Activated gamma-delta T cell (primary cell): ENCODE measurements around the gene RAPGEF1.
"Not testable (repeated sequence)": the region's sequence is repeated elsewhere in the genome, so short reads cannot be mapped to it uniquely, and the experiment has no call there.

Source experiments
- DNase-seq: peaks from one replicate; lab custom pipeline; 2025; lab: John Stamatoyannopoulos, UW

The RAPGEF1 gene

GRCh38 chr9:131562032-131562959 lies 177.6 kb downstream of the RAPGEF1 start:
- DNase-seq = no peak

DNA sequence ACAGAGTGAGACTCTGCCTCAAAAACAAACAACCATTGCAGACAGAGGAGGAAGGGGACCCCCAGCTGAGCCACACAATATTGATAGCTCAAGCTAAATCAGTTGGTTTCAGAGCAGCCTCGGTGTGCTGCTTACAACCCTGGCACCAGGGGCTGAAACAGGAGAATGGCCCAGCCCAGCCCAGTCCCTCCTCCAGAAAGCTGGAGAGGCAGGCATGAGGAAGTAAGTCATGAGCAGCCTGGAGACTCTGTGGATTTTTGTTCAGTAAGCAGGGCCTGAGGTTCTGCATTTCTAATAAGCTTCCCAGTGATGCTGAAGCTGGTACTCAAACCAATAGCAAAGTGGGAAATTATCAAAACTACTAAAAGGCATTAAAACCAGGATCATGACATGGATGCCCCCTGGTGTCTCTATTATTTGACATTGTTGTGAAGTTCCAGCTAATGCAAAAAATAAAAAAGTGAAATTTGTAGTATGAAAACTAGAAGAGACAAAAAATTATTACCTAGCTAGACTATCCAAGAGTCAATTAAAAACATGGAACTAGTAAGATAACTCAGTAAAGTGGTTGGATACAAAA lies 180.4 kb downstream of the RAPGEF1 start:
- DNase-seq = no peak

- no peak for DNase-seq
Measured at GRCh38 chr9:131557855-131558548, 181.9 kb downstream of the RAPGEF1 start.

DNA sequence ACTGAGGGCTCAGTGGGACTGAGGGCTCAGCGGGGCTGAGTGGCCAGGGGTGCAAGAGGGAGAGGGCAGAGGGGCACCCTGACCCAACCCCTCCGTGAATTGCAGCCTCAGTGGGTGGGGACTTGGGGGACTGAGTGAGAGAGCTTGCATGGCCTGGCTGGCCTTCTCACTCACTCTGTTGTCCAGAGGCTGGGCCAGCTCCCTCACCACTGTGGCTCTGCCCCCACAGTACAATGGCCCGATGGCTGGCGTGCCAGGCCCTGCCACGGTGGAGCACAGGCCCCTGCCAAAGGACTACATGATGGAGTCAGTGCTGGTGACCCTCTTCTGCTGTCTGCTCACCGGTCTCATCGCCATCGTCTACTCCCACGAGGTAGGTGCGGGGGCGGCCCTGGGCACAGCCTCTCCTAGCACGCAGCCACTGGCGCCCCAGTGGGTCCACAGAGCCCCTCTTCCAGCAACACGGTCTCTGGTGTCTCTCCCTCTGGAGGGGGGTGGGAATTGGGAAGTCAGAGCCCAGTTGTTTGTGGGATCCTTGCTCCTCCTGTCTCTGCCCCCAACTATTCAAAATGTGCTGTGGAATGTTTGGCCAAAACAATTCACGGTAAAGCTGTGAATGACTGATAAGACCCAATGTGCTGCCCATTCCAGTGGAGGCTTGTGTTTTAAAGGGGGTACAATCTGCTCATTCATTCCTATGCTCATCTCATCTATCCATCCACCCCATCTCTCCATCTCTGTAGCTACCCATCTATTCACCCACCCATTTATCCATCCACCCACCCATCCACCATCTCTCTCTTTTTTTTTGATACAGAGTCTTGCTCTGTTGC lies 183.8 kb downstream of the RAPGEF1 start:
- no peak for DNase-seq

DNA sequence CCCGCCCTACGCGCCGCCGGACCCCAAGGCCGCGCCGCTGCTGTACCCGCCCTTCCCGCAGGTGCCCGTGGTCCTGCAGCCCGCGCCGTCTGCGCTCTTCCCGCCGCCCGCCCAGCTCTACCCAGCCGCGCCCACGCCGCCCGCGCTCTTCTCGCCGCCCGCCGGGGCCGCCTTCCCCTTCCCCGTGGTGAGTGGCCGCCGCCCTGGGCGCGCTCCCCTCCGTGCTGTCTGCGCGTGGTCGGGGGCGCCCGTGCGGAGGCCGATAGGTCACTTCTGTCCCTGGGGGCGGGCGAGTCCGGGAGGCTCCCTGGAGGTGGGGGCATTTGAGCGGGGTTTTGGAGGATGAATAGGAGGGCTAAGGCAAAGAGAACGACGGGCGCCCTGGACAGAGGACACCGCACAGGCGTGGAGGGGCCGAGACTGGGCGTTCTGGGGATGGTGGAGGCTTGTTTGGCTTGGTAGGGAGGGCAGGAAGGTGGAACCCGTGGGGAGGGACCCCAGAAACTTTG lies 185.0 kb downstream of the RAPGEF1 start:
- no peak for DNase-seq

- DNase-seq = no peak
Measured at GRCh38 chr9:131554087-131554842, 185.6 kb downstream of the RAPGEF1 start.

- DNase-seq = no peak
Measured at GRCh38 chr9:131552030-131552429, 187.8 kb downstream of the RAPGEF1 start.

GRCh38 chr9:131550465-131550864 lies 189.4 kb downstream of the RAPGEF1 start:
- DNase-seq = not testable (repeated sequence)

DNA sequence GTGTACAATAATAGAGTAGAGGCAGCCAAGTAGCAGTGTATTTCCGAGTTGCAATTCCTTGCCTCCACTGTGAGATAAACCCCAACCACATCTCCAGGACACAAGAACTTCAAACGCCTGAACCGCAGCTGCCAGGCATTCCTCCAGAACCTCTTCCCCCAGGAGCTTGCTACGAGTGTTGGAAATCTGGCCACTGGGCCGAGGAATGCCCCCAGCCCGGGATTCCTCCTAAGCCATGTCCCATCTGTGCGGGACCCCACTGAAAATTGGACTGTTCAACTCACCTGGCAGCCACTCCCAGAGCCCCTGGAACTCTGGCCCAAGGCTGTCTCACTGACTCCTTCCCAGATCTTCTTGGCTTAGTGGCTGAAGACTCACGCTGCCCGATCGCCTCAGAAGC lies 190.7 kb downstream of the RAPGEF1 start:
- DNase-seq = not testable (repeated sequence)

GRCh38 chr9:131546336-131547084 lies 193.4 kb downstream of the RAPGEF1 start:
- no peak for DNase-seq

GRCh38 chr9:131545786-131546335 lies 194.0 kb downstream of the RAPGEF1 start:
- DNase-seq = no peak

DNA sequence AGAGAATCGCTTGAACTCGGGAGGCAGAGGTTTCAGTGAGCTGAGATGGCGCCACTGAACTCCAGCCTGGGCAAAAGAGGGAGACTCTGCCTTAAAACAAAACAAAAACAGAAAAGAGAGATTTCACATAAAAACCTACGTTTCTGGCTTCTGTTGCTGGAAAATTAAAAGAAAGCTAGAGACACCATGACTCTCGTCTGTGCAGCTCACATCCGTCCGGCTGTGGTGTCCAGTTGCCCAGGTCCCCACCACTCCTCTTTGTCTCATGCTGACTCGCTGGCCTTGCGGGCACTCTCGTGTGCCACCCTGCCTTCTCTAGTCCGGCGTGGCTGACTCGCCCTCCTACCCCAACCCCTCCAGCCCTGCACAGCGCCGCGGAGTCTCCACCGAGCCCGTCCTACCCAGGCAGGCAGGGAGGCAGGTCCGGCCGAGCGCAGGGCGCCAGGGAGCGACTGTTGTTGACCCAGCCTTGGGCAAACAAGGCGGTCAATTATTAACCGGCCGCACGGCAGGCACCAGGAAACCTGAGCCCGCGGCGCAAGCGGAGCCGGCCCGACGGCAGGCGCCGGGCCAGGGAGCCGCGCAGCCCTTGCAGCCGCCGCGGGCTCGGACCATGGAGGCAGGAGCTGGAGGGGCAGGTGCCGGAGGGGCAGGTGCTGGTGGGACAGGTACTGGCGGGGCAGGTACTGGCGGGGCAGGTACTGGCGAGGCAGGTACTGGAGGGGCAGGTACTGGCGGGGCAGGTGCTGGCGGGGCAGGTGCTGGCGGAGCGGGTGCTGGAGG lies 194.7 kb downstream of the RAPGEF1 start, which contains the start of gene PRRT1B:
Gene PRRT1B (plus strand): TSS at position 521 of the 783 bp plus-strand sequence. CDS start 93 bp downstream, at position 614.
- DNase-seq = no peak

DNA sequence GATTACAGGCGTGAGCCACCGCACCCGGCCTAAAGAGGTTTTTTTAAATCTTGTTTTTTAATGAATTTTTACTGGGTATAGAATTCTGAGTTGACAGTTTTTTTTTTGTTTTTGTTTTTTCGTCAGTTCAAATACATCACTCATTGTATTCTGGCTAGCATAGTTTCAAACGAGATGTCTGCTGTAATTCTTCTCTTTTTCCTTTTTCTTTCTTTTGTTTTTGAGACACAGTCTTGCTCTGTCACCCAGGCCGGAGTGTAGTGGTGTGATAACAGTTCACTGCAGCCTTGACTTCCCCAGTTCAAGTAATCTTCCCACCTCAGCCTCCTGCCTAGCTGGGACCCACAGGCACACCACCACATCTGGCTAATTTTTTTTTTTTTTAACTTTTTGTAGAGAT lies 196.7 kb downstream of the RAPGEF1 start:
- no peak for DNase-seq

DNA sequence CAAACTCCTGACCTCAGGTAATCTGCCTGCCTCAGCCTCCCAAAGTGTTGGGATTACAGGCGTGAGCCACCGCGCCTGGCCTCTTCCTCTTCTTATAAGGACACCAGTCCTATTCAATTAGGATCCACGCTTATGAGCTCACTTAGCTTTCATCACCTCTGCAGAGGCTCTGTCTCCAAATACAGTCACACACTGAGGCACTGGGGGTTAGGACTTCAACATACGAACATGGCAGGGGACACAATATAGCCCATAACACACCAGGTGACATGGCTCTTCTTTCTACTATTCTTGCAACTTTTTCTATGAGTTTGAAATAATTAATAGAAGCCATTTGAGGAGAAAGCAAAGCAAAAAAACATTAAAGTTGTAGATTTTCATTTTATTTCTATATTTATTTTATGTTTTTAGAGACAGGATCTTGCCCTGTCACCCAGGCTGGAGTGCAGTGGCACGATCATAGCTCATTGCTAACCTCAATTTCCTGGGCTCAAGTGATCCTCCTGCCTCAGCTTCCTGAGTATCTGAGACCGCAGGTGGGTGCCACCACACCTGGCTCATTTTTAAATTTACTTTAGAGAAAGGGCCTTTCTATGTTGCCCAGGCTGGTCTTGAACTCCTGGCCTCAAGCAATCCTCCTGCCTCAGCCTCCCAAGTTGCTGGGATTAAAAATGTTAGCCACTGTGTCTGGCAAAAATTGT lies 200.5 kb downstream of the RAPGEF1 start:
- DNase-seq = no peak

DNA sequence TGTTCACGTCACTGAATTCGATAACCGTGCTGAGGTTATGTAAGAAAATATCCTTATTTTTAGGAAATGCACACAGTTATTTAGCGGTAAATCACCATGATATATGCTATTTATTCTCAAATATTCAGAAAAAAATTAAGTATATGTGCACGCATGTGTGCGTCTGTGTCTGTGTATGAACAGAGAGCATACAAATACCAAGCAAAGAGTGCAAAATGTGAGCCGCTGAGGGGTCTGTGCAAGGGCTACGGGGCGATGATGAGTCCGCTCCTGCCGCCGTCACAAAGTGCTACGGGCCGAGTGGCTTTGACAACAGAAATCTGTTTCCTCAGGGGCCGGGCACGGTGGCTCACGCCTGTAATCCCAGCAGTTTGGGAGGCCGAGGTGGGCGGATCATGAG lies 201.9 kb downstream of the RAPGEF1 start:
- DNase-seq = no peak

- DNase-seq = no peak
Measured at GRCh38 chr9:131534721-131535237, 205.1 kb downstream of the RAPGEF1 start.

- peak; percentile 63 for DNase-seq
Measured at GRCh38 chr9:131530920-131531832, 208.7 kb downstream of the RAPGEF1 start, which contains the start of gene UCK1. TSS of gene UCK1 (minus strand) at chr9:131531263. CDS start at chr9:131531174, 89 bp downstream.
